ENCODE measurements around the gene SARM1.
A peak's percentile ranks its signal among the peaks of the same experiment; 100 is the strongest.

SARM1 gene

GRCh38 chr17:28371245-28372202, at the start of gene SARM1:
Gene SARM1 (plus strand): TSS chr17:28371694. CDS start chr17:28372033, 339 bp downstream.
- peak within 1 kb of the TSS; percentile 86 for H3K27ac ChIP-seq
- no peak for TF ChIP-seq ZFX (IDR thresholded peaks at IDR 0.05; ENCODE audit: borderline replicate concordance)
- no peak for TF ChIP-seq CTCF (IDR thresholded peaks at IDR 0.05)

- peak overlapping the region; percentile 18; the same call in 1 of the 2 replicates for H3K27ac ChIP-seq
- TF ChIP-seq CTCF (IDR thresholded peaks at IDR 0.05), result no peak
- no peak for TF ChIP-seq ZFX (IDR thresholded peaks at IDR 0.05; ENCODE audit: borderline replicate concordance)
Observed at GRCh38 chr17:28324267-28324745, 47.2 kb upstream of the SARM1 start.

GRCh38 chr17:28324781-28325180, 46.7 kb upstream of the SARM1 start:
- TF ChIP-seq ZFX (IDR thresholded peaks at IDR 0.05; ENCODE audit: borderline replicate concordance), result no peak
- no peak for TF ChIP-seq CTCF (IDR thresholded peaks at IDR 0.05)
- peak overlapping the region; percentile 18; the same call in 1 of the 2 replicates for H3K27ac ChIP-seq

GRCh38 chr17:28325211-28325610, 46.3 kb upstream of the SARM1 start:
- no peak for TF ChIP-seq ZFX (IDR thresholded peaks at IDR 0.05; ENCODE audit: borderline replicate concordance)
- no peak for TF ChIP-seq CTCF (IDR thresholded peaks at IDR 0.05)
- peak overlapping the region; percentile 56 for H3K27ac ChIP-seq

- peak overlapping the region; percentile 56 for H3K27ac ChIP-seq
- no peak for TF ChIP-seq CTCF (IDR thresholded peaks at IDR 0.05)
- TF ChIP-seq ZFX (IDR thresholded peaks at IDR 0.05; ENCODE audit: borderline replicate concordance), result no peak
Observed at GRCh38 chr17:28326114-28326513, 45.4 kb upstream of the SARM1 start.

GRCh38 chr17:28327031-28327607, 44.4 kb upstream of the SARM1 start:
- H3K27ac ChIP-seq, result peak overlapping the region; percentile 56
- no peak for TF ChIP-seq CTCF (IDR thresholded peaks at IDR 0.05)
- TF ChIP-seq ZFX (IDR thresholded peaks at IDR 0.05; ENCODE audit: borderline replicate concordance), result no peak
